ENCODE measurements around the gene VGF. TPM values are rescaled to one million over a fixed set of nuclear protein-coding genes. Genes with fewer than 3 reads are reported as not detected.

Gene VGF
- total RNA-seq, 4 donors from 2014 or later: not detected

- intact Hi-C loops (cut with DNase I): no loop called here
- peak overlapping the region in 2 of 4 donors; percentile 3 to 42 for H3K27ac ChIP-seq
- H3K9me3 ChIP-seq: no peaks in the 10 kb centered on the region
- H3K36me3 ChIP-seq: no peaks in the 10 kb centered on the region
- peaks cover 6 to 55% (median 25%) of the 10 kb centered on the region in 3 donors for H3K4me1 ChIP-seq
- H3K4me3 ChIP-seq: no peak overlapping the region
- WGBS, 2 donors: 74 to 89% methylated on average over 2 to 4 of the region's 4 CpGs
- no peak for TF ChIP-seq POLR2A (IDR thresholded peaks at IDR 0.05)
- TF ChIP-seq, protein P1, sequence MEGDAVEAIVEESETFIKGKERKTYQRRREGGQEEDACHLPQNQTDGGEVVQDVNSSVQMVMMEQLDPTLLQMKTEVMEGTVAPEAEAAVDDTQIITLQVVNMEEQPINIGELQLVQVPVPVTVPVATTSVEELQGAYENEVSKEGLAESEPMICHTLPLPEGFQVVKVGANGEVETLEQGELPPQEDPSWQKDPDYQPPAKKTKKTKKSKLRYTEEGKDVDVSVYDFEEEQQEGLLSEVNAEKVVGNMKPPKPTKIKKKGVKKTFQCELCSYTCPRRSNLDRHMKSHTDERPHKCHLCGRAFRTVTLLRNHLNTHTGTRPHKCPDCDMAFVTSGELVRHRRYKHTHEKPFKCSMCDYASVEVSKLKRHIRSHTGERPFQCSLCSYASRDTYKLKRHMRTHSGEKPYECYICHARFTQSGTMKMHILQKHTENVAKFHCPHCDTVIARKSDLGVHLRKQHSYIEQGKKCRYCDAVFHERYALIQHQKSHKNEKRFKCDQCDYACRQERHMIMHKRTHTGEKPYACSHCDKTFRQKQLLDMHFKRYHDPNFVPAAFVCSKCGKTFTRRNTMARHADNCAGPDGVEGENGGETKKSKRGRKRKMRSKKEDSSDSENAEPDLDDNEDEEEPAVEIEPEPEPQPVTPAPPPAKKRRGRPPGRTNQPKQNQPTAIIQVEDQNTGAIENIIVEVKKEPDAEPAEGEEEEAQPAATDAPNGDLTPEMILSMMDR (IDR thresholded peaks at IDR 0.05): no peak
- H3K27me3 ChIP-seq: no peaks in the 10 kb centered on the region
- DNase-seq: no peak
Observed at GRCh38 chr7:101120315-101120714, 45.1 kb downstream of the VGF start.

DNA sequence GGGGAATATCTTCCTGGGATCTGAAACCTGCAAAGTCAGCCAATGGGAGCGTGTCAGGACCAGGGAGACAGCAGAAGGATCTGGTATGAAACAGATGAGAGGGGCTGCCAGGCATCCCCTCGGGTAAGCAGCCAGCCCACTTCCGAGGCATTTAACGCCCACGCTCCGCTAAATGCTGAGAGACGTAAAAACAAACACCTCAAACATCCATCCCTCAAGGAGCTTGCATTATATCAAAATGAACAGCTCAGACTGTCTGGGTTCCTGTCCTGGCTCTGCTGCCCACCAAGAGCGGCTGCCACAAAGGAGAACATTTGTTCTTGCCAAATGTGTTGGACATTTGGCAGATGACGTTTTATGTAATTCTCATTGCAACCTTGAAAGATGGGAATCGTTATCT lies 45.5 kb downstream of the VGF start:
- WGBS, 2 donors: 57 to 62% methylated on average over 9 to 10 of the region's 10 CpGs
- TF ChIP-seq, protein P1 (IDR thresholded peaks at IDR 0.05): no peak
- TF ChIP-seq POLR2A (IDR thresholded peaks at IDR 0.05): no peak
- intact Hi-C loops (cut with DNase I): no loop called here
- Histone ChIP-seq H3K4me3 (no peak overlapping the region), H3K4me1 (peaks cover 6 to 50% (median 24%) of the 10 kb centered on the region in 3 donors), H3K27me3 (no peaks in the 10 kb centered on the region), H3K9me3 (no peaks in the 10 kb centered on the region), H3K27ac (peak overlapping the region in 2 of 4 donors; percentile 3 to 4), H3K36me3 (no peaks in the 10 kb centered on the region)
- DNase-seq: no peak

GRCh38 chr7:101118856-101119255 lies 46.5 kb downstream of the VGF start:
- H3K9me3 ChIP-seq: no peaks in the 10 kb centered on the region
- H3K27ac ChIP-seq: peak overlapping the region in 1 of 4 donors; percentile 21
- 70 to 84% methylated on average over 2 to 3 of the region's 3 CpGs for WGBS, 2 donors
- H3K4me1 ChIP-seq: peaks cover 6 to 40% (median 15%) of the 10 kb centered on the region in 3 donors
- H3K27me3 ChIP-seq: no peaks in the 10 kb centered on the region
- no peak for DNase-seq
- H3K4me3 ChIP-seq: no peak overlapping the region
- no peaks in the 10 kb centered on the region for H3K36me3 ChIP-seq
- no peak for TF ChIP-seq POLR2A (IDR thresholded peaks at IDR 0.05)
- TF ChIP-seq, protein P1 (IDR thresholded peaks at IDR 0.05): no peak
- intact Hi-C loops (cut with DNase I): no loop called here

DNA sequence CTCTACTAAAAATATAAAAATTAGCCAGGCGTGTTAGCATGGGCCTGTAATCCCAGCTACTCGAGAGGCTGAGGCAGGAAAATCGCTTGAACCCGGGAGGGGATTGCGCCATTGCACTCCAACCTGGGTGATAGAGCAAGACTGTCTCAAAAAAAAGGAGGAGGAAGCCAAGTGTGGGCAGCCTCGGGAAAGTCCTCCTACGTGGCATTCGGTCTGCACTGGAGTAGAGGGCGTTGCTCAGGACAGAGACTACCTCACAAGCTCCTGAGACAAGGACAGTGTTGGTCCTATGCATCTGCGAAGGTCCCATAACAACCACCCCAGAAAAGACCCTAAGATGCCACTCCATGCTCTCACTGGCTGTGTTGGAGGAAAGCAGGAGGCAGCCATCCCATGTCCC lies 48.5 kb downstream of the VGF start:
- intact Hi-C loops (cut with DNase I): no loop called here

DNA sequence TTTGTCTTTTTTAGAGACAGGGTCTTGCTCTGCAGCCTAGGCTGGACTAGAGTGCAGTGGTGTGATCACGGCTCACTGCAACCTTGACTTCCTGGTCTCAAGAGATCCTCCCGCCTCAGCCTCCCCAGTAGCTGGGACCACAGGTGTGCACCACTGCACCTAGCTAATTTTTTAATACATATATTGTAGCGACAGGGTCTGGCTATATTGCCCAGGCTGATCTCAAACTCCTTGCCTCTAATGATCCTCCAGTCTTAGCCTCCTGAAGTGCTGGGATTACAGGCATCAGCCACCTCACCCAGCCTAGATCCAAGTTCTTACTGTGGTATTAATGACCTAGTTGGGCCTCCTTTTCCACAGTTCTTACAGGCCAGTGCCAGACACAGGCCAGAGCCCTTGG lies 50.2 kb downstream of the VGF start:
- no peaks in the 10 kb centered on the region for H3K9me3 ChIP-seq
- no peaks in the 10 kb centered on the region for H3K36me3 ChIP-seq
- H3K27ac ChIP-seq: no peak overlapping the region
- peaks cover 0 to 26% (median 4%) of the 10 kb centered on the region in 3 donors for H3K4me1 ChIP-seq
- no peak for TF ChIP-seq POLR2A (IDR thresholded peaks at IDR 0.05)
- TF ChIP-seq, protein P1 (IDR thresholded peaks at IDR 0.05): no peak
- H3K4me3 ChIP-seq: no peak overlapping the region
- intact Hi-C loops (cut with DNase I): no loop called here
- 50 to 96% methylated on average over 1 to 3 of the region's 3 CpGs for WGBS, 2 donors
- DNase-seq: no peak
- H3K27me3 ChIP-seq: no peaks in the 10 kb centered on the region

More for the DNA sequence above, 48.5 kb downstream of the VGF start:
- H3K36me3 ChIP-seq: no peaks in the 10 kb centered on the region
- H3K4me3 ChIP-seq: no peak overlapping the region
- H3K27me3 ChIP-seq: no peaks in the 10 kb centered on the region
- no peak for TF ChIP-seq POLR2A (IDR thresholded peaks at IDR 0.05)
- TF ChIP-seq, protein P1 (IDR thresholded peaks at IDR 0.05): no peak
- no peak for DNase-seq
- H3K4me1 ChIP-seq: peaks cover 1 to 26% (median 4%) of the 10 kb centered on the region in 3 donors
- 65 to 87% methylated on average over 8 to 10 of the region's 10 CpGs for WGBS, 2 donors
- no peaks in the 10 kb centered on the region for H3K9me3 ChIP-seq
- peak overlapping the region in 3 of 4 donors; percentile 26 to 56 (median 38) for H3K27ac ChIP-seq
